ENCODE results near the gene SPATA13.

The SPATA13 gene

GRCh38 chr13:24122569-24122968 lies 38.0 kb upstream of the SPATA13 start:
- DNase-seq (ENCODE audit: low read depth), result no peak
- no peak overlapping the region for H3K4me3 ChIP-seq (replicated peaks; ENCODE audit: low read depth, low read length)
- TF ChIP-seq CTCF (IDR thresholded peaks at IDR 0.05; ENCODE audit: low read length, missing control alignments), result no peak

DNA sequence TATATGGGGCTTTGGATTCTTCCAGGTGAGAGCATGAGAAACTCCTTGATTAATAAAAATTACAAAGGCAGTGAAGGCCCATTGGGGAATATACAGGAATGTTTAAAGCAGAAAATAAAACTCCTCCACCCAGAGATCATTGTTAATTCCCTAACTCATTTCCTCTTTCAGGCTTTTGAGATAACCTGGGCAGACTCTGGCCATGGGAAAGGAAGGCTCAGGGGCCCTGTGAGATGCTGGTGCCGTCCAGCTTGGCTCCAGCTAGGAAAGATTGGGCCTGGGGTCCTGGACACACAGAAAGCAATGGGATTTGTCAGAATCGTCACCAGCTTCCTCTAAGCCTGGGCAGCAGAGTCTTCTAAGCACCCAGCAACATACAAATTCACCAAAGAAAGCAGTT lies 36.8 kb upstream of the SPATA13 start:
- no peak for DNase-seq (ENCODE audit: low read depth)
- H3K4me3 ChIP-seq (replicated peaks; ENCODE audit: low read depth, low read length), result no peak overlapping the region
- no peak for TF ChIP-seq CTCF (IDR thresholded peaks at IDR 0.05; ENCODE audit: low read length, missing control alignments)

- TF ChIP-seq CTCF (IDR thresholded peaks at IDR 0.05; ENCODE audit: low read length, missing control alignments), result no peak
Observed at GRCh38 chr13:24124789-24125476, 35.6 kb upstream of the SPATA13 start.

GRCh38 chr13:24127116-24127631 lies 33.3 kb upstream of the SPATA13 start:
- H3K4me3 ChIP-seq (replicated peaks; ENCODE audit: low read depth, low read length), result no peak overlapping the region
- TF ChIP-seq CTCF (IDR thresholded peaks at IDR 0.05; ENCODE audit: low read length, missing control alignments), result no peak
- no peak for DNase-seq (ENCODE audit: low read depth)

More at GRCh38 chr13:24124789-24125476, 35.6 kb upstream of the SPATA13 start:
- no peak overlapping the region for H3K4me3 ChIP-seq (replicated peaks; ENCODE audit: low read depth, low read length)
- DNase-seq (ENCODE audit: low read depth), result no peak

DNA sequence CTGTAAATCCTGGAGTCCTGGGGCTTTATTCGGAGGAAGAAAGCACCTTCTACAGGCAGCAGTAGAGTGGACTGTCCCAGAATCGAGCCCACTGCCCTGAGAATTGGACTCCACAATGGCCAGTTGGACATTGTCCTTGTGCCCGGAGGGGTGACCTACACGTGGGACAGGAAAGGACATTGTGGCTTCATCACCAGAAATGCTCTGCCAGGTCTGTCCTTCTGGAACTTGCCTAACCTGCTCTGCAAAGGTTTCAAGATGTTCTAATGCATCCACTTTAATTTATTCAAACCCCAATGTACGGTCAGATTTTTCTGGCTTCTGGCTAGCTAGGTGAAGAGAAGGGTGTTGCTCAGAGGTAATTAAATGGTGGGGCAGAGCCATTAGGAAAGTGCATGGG lies 32.4 kb upstream of the SPATA13 start:
- no peak for DNase-seq (ENCODE audit: low read depth)
- no peak overlapping the region for H3K4me3 ChIP-seq (replicated peaks; ENCODE audit: low read depth, low read length)
- no peak for TF ChIP-seq CTCF (IDR thresholded peaks at IDR 0.05; ENCODE audit: low read length, missing control alignments)

DNA sequence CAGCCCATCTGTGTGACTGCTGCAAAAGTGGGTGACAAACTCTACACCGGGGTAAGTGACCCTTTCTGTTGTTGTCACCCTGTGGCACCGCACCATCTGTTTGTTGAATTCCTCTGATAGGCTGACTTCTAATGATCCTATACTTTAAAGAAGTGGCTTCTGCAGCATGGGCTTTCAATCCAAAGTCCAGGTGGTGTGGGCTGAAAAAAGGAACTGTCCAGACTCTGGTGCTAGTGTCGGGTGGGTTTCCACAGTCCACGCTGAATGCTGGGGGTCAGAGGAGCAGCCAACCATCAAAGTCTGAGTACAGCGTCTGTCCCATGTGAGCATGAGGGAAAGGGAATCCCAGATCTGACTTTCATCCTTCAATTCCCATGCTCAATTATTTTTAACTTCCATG lies 31.6 kb upstream of the SPATA13 start:
- no peak for DNase-seq (ENCODE audit: low read depth)
- H3K4me3 ChIP-seq (replicated peaks; ENCODE audit: low read depth, low read length), result no peak overlapping the region
- no peak for TF ChIP-seq CTCF (IDR thresholded peaks at IDR 0.05; ENCODE audit: low read length, missing control alignments)

All from fibroblast of pulmonary artery (primary cell).